H1 (cell line): ENCODE measurements around the gene TRHDE. TPM values are rescaled to one million over a fixed set of nuclear protein-coding genes. Genes with fewer than 3 reads are reported as not detected.

Experiments used
- TCF12 ChIP-seq: IDR thresholded peaks from 2 replicates; pipeline ENCODE4 v1.6.1; 2011; ENCODE audit warnings: low read depth, mild to moderate bottlenecking, low read length
- polyA plus RNA-seq, 7 experiments: library from polyadenylated mRNA; depleted of rRNA in 3 of 7; stranded (reverse) in 5 of 7; unstranded in 2 of 7; fragments of >200 nt in 5 of 7; fragments of 200-250 nt in 2 of 7; gene quantifications; 1 replicate in 5 of 7; 2 replicates in 1 of 7; 4 replicates in 1 of 7; pipeline versions ENCODE4 v1.2.1 to v1.2.3, GENCODE V29; 2011 to 2013; ENCODE audit warnings: missing spikeins in 2 of 7, mixed read lengths in 2 of 7
- total RNA-seq: library from RNA; stranded (reverse); fragmentation: NEBNext Ultra II Directional; extraction: Animal tissue kit (Norgen Biotek cat#: 25700); gene quantifications from 2 replicates; pipeline ENCODE4 v1.2.1, GENCODE V29; 2021

TRHDE gene
- total and polyA plus RNA-seq, 2 of the 8 experiments (the other 6 are each of a cell fraction or from before 2014, with no cell fraction given) = 1.3 to 5.0 TPM

DNA sequence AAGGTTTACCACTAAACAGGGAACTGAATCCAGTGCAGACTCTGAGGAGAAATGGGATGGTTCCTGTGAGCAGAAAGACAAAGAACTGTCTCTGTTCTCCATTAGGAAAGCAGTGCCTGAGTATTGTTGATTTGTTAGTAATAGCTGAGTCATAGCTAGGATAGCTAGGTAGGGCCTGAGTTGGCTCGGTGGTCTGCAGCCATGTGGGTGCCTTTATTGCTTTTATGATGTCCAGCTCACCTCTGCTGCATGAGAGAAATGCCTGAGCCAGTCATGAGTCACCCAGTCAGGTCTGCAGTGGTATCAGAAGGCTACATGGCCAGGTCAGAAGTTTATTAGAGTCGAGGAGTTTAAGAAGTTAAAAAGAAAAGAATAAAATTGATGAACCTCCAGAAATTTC is 24.2 kb downstream of the TRHDE start (continued):
- no peak for TF ChIP-seq TCF12
